ENCODE results near the gene KLHL6.

The KLHL6 gene, protein sequence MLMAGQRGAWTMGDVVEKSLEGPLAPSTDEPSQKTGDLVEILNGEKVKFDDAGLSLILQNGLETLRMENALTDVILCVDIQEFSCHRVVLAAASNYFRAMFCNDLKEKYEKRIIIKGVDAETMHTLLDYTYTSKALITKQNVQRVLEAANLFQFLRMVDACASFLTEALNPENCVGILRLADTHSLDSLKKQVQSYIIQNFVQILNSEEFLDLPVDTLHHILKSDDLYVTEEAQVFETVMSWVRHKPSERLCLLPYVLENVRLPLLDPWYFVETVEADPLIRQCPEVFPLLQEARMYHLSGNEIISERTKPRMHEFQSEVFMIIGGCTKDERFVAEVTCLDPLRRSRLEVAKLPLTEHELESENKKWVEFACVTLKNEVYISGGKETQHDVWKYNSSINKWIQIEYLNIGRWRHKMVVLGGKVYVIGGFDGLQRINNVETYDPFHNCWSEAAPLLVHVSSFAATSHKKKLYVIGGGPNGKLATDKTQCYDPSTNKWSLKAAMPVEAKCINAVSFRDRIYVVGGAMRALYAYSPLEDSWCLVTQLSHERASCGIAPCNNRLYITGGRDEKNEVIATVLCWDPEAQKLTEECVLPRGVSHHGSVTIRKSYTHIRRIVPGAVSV

DNA sequence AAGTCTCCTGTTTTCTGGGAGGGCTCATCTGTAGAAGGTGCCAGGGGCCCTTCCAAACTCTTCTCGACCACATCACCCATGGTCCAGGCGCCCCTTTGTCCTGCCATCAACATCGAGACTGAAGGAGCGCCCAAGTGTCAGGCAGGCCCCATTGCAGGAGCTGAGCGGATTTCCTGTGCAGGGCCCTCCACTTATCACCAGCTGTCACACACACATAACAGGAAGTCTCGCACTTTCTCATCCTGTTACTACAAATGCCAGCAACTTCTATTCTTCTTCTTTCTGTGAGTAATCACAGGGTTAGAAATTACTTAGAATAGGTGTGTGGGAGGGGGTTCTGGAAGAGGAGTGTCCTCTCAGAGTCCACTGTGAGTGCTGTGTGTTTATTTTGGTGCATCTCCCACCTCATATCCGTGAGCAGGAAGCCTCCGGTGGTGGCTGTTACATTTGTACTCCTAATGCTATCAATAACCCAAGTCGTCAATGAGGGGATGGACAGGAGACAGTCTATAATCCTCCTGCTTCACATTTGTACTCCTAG lies at the start of gene KLHL6:
TSS of gene KLHL6 (minus strand) at position 166 of the 541 bp plus-strand sequence. CDS start at position 113, 53 bp downstream.
- no peak for TF ChIP-seq ZFX (IDR thresholded peaks at IDR 0.05; ENCODE audit: borderline replicate concordance)
- TF ChIP-seq, protein P1, sequence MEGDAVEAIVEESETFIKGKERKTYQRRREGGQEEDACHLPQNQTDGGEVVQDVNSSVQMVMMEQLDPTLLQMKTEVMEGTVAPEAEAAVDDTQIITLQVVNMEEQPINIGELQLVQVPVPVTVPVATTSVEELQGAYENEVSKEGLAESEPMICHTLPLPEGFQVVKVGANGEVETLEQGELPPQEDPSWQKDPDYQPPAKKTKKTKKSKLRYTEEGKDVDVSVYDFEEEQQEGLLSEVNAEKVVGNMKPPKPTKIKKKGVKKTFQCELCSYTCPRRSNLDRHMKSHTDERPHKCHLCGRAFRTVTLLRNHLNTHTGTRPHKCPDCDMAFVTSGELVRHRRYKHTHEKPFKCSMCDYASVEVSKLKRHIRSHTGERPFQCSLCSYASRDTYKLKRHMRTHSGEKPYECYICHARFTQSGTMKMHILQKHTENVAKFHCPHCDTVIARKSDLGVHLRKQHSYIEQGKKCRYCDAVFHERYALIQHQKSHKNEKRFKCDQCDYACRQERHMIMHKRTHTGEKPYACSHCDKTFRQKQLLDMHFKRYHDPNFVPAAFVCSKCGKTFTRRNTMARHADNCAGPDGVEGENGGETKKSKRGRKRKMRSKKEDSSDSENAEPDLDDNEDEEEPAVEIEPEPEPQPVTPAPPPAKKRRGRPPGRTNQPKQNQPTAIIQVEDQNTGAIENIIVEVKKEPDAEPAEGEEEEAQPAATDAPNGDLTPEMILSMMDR (IDR thresholded peaks at IDR 0.05): no peak
- no peak within 1 kb of the TSS for H3K27ac ChIP-seq

DNA sequence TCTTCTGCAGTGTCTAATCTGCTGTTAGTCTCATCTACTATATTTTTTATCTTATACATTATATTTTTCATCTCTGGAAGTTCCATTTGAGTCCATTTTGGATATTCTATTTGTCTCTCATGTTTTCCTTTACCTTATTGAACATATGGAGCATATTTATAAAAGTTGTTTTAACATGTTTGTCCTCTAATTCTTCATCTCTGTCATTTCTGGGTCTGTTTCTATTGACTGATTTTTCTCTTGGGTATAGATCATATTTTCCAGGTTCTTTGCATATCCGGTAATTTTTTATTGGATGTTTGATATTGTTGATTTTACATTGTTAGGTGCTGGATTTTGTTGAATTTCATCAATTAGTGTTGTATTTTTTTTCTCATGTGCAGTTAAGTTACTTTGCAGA lies 42.5 kb upstream of the KLHL6 start:
- TF ChIP-seq, protein P1 (IDR thresholded peaks at IDR 0.05): no peak
- no peak for TF ChIP-seq ZFX (IDR thresholded peaks at IDR 0.05; ENCODE audit: borderline replicate concordance)
- H3K27ac ChIP-seq: no peak overlapping the region

DNA sequence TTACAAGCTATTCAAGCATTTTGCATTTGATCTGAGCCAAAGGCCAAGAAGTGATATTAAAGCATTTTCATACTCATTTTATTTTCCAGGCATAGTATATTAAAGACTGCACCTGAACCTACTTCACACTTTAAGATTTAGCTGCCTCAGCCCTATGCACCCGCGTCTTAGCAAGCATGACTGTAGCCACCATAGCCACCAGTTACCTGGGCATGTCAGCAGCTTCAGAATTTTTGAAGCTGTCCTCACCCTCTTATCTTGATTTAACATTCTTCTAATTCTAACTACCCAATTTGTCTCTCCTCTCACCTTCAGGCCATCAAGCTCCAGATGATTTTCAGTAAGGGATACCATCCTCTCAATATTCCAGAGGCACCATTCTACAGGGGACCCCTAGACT lies 39.1 kb upstream of the KLHL6 start:
- TF ChIP-seq, protein P1 (IDR thresholded peaks at IDR 0.05): no peak
- no peak for TF ChIP-seq ZFX (IDR thresholded peaks at IDR 0.05; ENCODE audit: borderline replicate concordance)
- no peak overlapping the region for H3K27ac ChIP-seq

DNA sequence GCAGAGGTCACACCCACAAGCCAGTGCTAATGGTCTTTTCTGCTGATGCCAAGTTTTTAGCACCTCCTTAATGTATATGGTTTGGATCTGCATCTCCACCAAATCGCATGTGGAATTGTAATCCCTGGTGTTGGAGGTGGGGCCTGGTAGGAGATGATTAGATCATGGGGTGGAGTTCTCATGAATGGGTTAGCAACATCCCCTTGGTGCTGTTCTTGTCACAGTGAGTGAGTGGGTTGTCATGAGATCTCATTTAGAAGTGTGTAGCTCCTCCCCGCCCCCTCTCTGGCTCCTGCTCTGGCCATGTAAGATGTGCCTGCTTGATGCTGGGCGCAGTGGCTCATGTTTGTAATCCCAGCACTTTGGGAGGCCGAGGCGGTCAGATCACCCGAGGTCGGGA lies 37.3 kb upstream of the KLHL6 start:
- TF ChIP-seq, protein P1 (IDR thresholded peaks at IDR 0.05): no peak
- TF ChIP-seq ZFX (IDR thresholded peaks at IDR 0.05; ENCODE audit: borderline replicate concordance): no peak
- no peak overlapping the region for H3K27ac ChIP-seq

DNA sequence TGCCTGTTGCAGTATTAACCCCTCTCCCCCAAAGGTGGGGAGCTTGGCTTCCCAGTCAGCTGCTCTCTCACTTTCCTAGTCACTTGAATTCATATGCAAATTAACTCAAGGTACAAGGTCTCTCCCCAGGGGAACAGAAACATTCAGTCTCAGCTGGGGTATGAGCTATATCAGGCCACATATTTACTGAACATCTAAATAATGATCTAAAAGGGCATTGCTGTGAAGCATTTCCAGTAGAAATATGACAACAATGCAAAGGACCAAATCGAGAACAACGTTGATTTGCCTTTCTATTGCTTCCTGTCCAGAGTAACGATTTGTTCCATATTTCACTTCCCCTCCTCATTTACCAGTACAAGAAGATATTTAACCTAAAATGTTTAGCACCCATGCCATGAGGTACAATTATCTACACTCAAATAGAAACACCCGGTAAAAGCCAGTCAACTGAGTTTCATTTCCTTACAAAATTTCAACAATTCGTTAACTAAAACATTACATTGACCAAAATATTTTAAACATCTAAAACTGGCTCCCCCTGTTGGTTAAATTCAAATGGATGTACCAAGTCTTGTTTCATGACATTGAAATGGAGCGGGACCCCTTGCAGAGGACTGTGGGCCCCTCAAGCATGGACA lies 36.5 kb upstream of the KLHL6 start:
- TF ChIP-seq ZFX (IDR thresholded peaks at IDR 0.05; ENCODE audit: borderline replicate concordance): no peak
- TF ChIP-seq, protein P1 (IDR thresholded peaks at IDR 0.05): peak; percentile 28
- no peak overlapping the region for H3K27ac ChIP-seq

DNA sequence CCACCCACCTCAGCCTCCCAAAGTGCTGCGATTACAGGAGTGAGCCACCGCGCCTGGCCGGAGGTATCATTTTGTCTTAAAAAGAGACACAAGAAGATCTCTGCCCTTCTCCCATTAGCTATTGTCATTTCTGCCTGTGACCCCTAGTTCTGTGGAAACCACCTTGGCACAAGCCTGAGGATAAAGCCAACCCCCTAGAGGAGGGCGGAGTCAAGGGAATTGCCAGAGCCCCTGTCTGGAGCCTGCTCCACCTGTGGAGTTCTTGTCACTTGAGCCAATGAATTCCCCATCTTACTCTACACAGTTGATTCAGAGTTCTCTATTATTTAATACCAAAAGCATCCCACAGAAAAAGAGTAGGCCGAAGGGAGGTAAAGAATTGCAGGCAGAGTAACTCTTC lies 34.9 kb upstream of the KLHL6 start:
- TF ChIP-seq, protein P1 (IDR thresholded peaks at IDR 0.05): no peak
- TF ChIP-seq ZFX (IDR thresholded peaks at IDR 0.05; ENCODE audit: borderline replicate concordance): no peak
- H3K27ac ChIP-seq: no peak overlapping the region
